Suprapubic skin (tissue), 4 donors: ENCODE results near the gene FKBP8. TPM values are rescaled to one million over a fixed set of nuclear protein-coding genes. Genes with fewer than 3 reads are reported as not detected.

Experiments used
- DNase-seq, 2 donors: peaks; one replicate each; pipeline ENCODE4 v3.0.0-alpha.2; 2019; ENCODE audit warnings: low spot score in 2 of 2
- H3K27ac ChIP-seq: fragments of 200-600 bp; sonication (generic); one replicate; pipeline ENCODE4 v1.5.1; 2019
- H3K27me3 ChIP-seq: fragments of 200-600 bp; sonication (generic); one replicate; pipeline ENCODE4 v1.5.1; 2019
- H3K36me3 ChIP-seq: fragments of 200-600 bp; sonication (generic); one replicate; pipeline ENCODE4 v1.5.1; 2019
- H3K4me1 ChIP-seq: fragments of 200-600 bp; sonication (generic); one replicate; pipeline ENCODE4 v1.5.1; 2019
- H3K4me3 ChIP-seq: fragments of 200-600 bp; sonication (generic); one replicate; pipeline ENCODE4 v1.5.1; 2019; ENCODE audit warnings: mild to moderate bottlenecking
- H3K9me3 ChIP-seq: fragments of 200-600 bp; sonication (generic); one replicate; pipeline ENCODE4 v1.5.1; 2019
- EP300 ChIP-seq: sonication (generic); formaldehyde crosslinking; IDR thresholded peaks from one replicate; pipeline ENCODE4 v1.6.1; 2017; ENCODE audit warnings: antibody characterized with exemption
- POLR2A ChIP-seq, 2 donors: fragments of 450-650 bp; IDR thresholded peaks; one replicate each; pipeline ENCODE4 v1.6.1; 2017; ENCODE audit warnings: antibody characterized with exemption in 2 of 2, mild to moderate bottlenecking in 2 of 2, moderate library complexity in 2 of 2
- POLR2AphosphoS5 ChIP-seq, 3 donors: sonication (generic); formaldehyde crosslinking; IDR thresholded peaks; one replicate each; pipeline ENCODE4 v1.6.1; 2017; ENCODE audit warnings: antibody characterized with exemption in 3 of 3
- WGBS: methylation state at CpG from one replicate; pipeline ENCODE4 v1.1.5; 2018; 5-methylcytosine and 5-hydroxymethylcytosine counted together
- total RNA-seq, 4 donors: library from RNA; depleted of rRNA; stranded (reverse); fragments of >200 nt; gene quantifications; one replicate each; pipeline ENCODE4 v1.1.0, GENCODE V29; 2016
- TF ChIP-seq, protein P1 (sequence below), 2 donors: fragments of 200-600 bp in 1 of 2; fragments of 450-650 bp in 1 of 2; sonication (generic) in 1 of 2; IDR thresholded peaks; one replicate each; pipeline ENCODE4 v1.5.1; 2016 to 2019; ENCODE audit warnings: antibody characterized with exemption in 2 of 2, mild to moderate bottlenecking in 1 of 2, moderate library complexity in 1 of 2

Gene FKBP8
- total RNA-seq, 4 donors from 2014 or later, result 194 to 217 (median 203) TPM

DNA sequence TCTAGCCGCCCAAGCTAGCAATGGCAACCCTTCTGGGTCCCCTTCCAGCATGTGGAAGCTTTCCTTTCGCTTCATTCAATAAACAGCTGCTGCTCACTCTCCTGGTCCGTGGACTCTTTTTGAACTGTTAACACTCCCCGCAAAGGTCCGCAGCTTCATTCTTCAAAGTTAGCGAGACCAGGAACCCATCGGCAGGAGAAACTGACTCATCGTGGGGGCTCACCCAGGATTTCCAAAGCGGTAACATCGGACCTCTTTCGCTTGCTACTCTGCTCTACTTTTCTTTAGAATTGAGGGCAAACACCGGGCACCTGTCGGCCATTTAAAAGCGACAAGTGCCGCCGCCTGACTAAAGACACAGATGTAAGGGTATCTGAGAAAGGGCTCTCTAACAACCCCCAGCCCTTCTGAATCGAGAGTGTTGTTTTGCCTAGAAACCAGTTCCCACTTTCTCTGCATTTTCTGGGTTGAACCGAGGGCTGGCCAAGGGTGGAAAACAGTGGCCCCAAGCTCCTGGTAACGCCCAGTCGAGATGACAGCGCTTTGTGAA, 34.1 kb upstream of the FKBP8 start:
- WGBS, result 89% methylated on average over 20 of the region's 21 CpGs
- DNase-seq, result no peak
- Histone ChIP-seq H3K4me3 (no peak overlapping the region), H3K36me3 (peaks cover 45% of the 10 kb centered on the region), H3K4me1 (peaks cover 11% of the 10 kb centered on the region), H3K27me3 (no peaks in the 10 kb centered on the region), H3K9me3 (no peaks in the 10 kb centered on the region), H3K27ac (no peak overlapping the region)
- TF ChIP-seq, protein P1, sequence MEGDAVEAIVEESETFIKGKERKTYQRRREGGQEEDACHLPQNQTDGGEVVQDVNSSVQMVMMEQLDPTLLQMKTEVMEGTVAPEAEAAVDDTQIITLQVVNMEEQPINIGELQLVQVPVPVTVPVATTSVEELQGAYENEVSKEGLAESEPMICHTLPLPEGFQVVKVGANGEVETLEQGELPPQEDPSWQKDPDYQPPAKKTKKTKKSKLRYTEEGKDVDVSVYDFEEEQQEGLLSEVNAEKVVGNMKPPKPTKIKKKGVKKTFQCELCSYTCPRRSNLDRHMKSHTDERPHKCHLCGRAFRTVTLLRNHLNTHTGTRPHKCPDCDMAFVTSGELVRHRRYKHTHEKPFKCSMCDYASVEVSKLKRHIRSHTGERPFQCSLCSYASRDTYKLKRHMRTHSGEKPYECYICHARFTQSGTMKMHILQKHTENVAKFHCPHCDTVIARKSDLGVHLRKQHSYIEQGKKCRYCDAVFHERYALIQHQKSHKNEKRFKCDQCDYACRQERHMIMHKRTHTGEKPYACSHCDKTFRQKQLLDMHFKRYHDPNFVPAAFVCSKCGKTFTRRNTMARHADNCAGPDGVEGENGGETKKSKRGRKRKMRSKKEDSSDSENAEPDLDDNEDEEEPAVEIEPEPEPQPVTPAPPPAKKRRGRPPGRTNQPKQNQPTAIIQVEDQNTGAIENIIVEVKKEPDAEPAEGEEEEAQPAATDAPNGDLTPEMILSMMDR (IDR thresholded peaks at IDR 0.05), result no peak
- TF ChIP-seq EP300, result no peak
- no peak for TF ChIP-seq POLR2A (IDR thresholded peaks at IDR 0.05)
- no peak for TF ChIP-seq POLR2AphosphoS5 (IDR thresholded peaks at IDR 0.05)

DNA sequence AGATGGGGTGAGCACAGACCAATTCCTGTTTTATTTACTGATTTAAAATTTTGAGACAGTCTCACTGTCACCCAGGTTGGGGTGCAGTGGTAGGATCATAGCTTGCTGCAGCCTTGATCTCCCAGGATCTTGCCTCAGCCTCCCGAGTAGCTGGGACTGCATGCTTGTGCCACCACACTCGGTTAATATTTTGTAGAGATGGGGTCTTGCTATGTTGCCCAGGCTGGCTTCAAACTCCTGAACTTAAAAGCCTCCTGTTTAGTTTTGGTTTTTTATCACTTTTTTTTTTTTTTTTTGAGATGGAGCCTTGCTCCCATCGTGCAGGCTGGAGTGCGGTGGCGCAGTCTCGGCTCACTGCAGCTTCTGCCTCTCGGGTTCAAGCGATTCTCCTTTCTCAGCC, 33.0 kb upstream of the FKBP8 start:
- TF ChIP-seq POLR2AphosphoS5 (IDR thresholded peaks at IDR 0.05), result no peak
- no peak for TF ChIP-seq POLR2A (IDR thresholded peaks at IDR 0.05)
- TF ChIP-seq, protein P1 (IDR thresholded peaks at IDR 0.05), result no peak
- TF ChIP-seq EP300, result no peak
- no peaks in the 10 kb centered on the region for H3K9me3 ChIP-seq
- no peak overlapping the region for H3K27ac ChIP-seq
- H3K36me3 ChIP-seq, result peaks cover 45% of the 10 kb centered on the region
- no peak for DNase-seq
- H3K27me3 ChIP-seq, result no peaks in the 10 kb centered on the region
- WGBS, result 95% methylated on average over 7 of the region's 8 CpGs
- H3K4me1 ChIP-seq, result peaks cover 14% of the 10 kb centered on the region
- no peak overlapping the region for H3K4me3 ChIP-seq

DNA sequence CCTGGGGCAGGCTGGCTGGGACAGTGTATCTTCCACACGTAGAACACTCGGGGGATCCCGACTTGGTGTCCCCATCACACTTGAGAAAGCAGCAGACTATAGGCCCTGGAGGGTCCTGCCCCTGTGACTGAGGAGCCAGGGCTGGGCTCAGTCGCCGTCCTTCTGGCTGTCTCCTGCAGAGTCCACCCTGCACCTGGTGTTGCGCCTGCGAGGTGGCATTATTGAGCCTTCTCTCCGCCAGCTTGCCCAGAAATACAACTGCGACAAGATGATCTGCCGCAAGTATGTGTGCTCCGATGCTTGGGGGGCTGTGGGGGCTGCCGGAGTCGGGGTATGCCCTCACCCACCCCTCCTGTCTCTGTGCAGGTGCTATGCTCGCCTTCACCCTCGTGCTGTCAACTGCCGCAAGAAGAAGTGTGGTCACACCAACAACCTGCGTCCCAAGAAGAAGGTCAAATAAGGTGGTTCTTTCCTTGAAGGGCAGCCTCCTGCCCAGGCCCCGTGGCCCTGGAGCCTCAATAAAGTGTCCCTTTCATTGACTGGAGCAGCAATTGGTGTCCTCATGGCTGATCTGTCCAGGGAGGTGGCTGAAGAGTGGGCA, 31.4 kb upstream of the FKBP8 start:
- WGBS, result 93% methylated on average over 15 of the region's 18 CpGs
- H3K4me1 ChIP-seq, result peaks cover 19% of the 10 kb centered on the region
- no peaks in the 10 kb centered on the region for H3K9me3 ChIP-seq
- no peak overlapping the region for H3K4me3 ChIP-seq
- no peak for DNase-seq
- H3K27me3 ChIP-seq, result no peaks in the 10 kb centered on the region
- no peak overlapping the region for H3K27ac ChIP-seq
- peaks cover 46% of the 10 kb centered on the region for H3K36me3 ChIP-seq
- no peak for TF ChIP-seq POLR2AphosphoS5 (IDR thresholded peaks at IDR 0.05)
- no peak for TF ChIP-seq EP300
- no peak for TF ChIP-seq POLR2A (IDR thresholded peaks at IDR 0.05)
- TF ChIP-seq, protein P1 (IDR thresholded peaks at IDR 0.05), result no peak

DNA sequence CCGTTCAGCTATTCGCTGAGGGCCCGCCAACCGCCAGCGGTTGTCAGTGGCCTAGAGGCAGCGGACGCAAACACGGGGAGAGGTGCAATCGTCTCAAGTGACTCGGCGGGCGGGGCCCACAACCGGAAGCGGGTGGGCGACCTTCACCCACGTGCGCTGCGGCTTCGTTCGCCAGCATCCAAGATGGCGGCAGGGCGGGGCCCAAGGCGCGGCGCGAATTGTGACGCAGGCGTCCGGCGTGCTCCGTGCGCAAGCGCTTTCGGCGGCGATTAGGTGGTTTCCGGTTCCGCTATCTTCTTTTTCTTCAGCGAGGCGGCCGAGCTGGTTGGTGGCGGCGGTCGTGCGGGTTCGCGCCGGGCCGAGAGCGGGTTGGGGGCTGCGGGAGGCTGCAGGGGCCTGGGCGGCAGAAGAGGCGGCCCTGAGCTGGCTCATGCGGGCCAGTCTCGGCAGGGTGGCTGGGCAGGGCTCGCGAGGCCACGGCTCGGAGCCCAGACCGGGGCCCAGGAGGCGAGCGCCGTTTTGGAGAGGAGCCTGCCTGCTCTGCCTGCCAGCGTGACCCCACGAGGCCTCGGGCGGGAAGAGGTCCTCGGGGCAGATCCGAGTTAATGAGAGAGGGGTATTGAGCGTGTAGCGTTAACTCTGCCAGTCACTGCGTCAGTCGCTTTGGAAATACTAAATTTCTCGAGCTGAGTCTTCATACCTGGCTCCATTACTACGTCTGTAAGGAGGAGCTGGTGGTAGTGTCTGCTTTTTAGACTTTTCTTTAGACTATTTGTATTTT, 28.4 kb upstream of the FKBP8 start, which contains the start of gene UBA52:
TSS of gene UBA52 (plus strand) at position 294 of the 781 bp plus-strand sequence. CDS start 1,444 bp downstream, outside the sequence.
- under 1% methylated on average over 36 of the region's 75 CpGs for WGBS
- H3K36me3 ChIP-seq, result peaks cover 67% of the 10 kb centered on the region

More for the DNA sequence above, 28.4 kb upstream of the FKBP8 start, which contains the start of gene UBA52:
- no peaks in the 10 kb centered on the region for H3K27me3 ChIP-seq
- H3K4me1 ChIP-seq, result peaks cover 19% of the 10 kb centered on the region
- TF ChIP-seq EP300 (no peak), POLR2A (IDR thresholded peaks at IDR 0.05) (peak; percentile 42 to 86), POLR2AphosphoS5 (IDR thresholded peaks at IDR 0.05) (peak; percentile 70 to 99 (median 97))
- TF ChIP-seq, protein P1 (IDR thresholded peaks at IDR 0.05), result no peak
- peak within 1 kb of the TSS; percentile 89 for H3K27ac ChIP-seq
- no peaks in the 10 kb centered on the region for H3K9me3 ChIP-seq
- DNase-seq, result peak; percentile 98 to 99
- peak within 1 kb of the TSS; percentile 84 for H3K4me3 ChIP-seq
